CD4-positive, alpha-beta T cell (primary cell): ENCODE results near the gene RIGI. TPM values are rescaled to one million over a fixed set of nuclear protein-coding genes. Genes with fewer than 3 reads are reported as not detected.

Experiments
- ATAC-seq: fragments of 200-7000 bp; cut with Tn5 transposase; one replicate; pipeline ENCODE4 v1.10.0; 2022; ENCODE audit warnings: mild to moderate bottlenecking; ENCODE audit not compliant: poor library complexity
- CTCF ChIA-PET: fragments of 350-600 bp; sonication (Branson Sonifier 250); formaldehyde crosslinking; loops from one replicate; lab custom pipeline; 2021; ENCODE audit warnings: antibody characterized with exemption, inconsistent platforms; lab: Charles Lee
- POLR2A ChIA-PET: fragments of 350-600 bp; sonication (Branson Sonifier 250); formaldehyde crosslinking; loops from one replicate; lab custom pipeline; 2021; ENCODE audit warnings: antibody characterized with exemption, inconsistent platforms; lab: Charles Lee
- DNase-seq, 14 experiments: peaks; one replicate each; pipeline ENCODE4 v3.0.0-alpha.2; 2013 to 2020; ENCODE audit warnings: mixed read lengths in 2 of 14
- H3K27ac ChIP-seq, 2 donors: one replicate each; pipeline versions ENCODE4 v1.5.1 to v1.7.0; 2013; ENCODE audit warnings: low read length in 2 of 2, low read depth in 1 of 2, mild to moderate bottlenecking in 1 of 2
- H3K27me3 ChIP-seq, 2 experiments: 1 replicate in 1 of 2; 2 replicates in 1 of 2; pipeline versions ENCODE4 v1.6.1 to v1.7.0; 2013; ENCODE audit warnings: low read length in 2 of 2, control low read depth in 1 of 2, mild to moderate bottlenecking in 1 of 2, moderate library complexity in 1 of 2; ENCODE audit not compliant: insufficient read depth in 2 of 2, control insufficient read depth in 1 of 2
- H3K36me3 ChIP-seq: one replicate; pipeline ENCODE4 v1.6.1; 2013; ENCODE audit warnings: low read length, control low read depth; ENCODE audit not compliant: insufficient read depth
- H3K4me1 ChIP-seq: one replicate; pipeline ENCODE4 v1.6.1; 2013; ENCODE audit warnings: low read length, control low read depth; ENCODE audit not compliant: insufficient read depth
- H3K4me3 ChIP-seq: one replicate; pipeline ENCODE4 v1.5.1; 2013; ENCODE audit warnings: mild to moderate bottlenecking, low read length, moderate library complexity
- H3K9me3 ChIP-seq, 2 experiments: 1 replicate in 1 of 2; 2 replicates in 1 of 2; pipeline versions ENCODE4 v1.6.1 to v1.7.0; 2013; ENCODE audit warnings: low read length in 2 of 2, mild to moderate bottlenecking in 2 of 2, control low read depth in 1 of 2, moderate library complexity in 1 of 2; ENCODE audit not compliant: control insufficient read depth in 1 of 2, insufficient read depth in 1 of 2
- H3K27ac Mint-ChIP-seq: one replicate; pipeline ENCODE4 v1.8.0; 2020; ENCODE audit warnings: mixed read lengths
- H3K27me3 Mint-ChIP-seq: one replicate; pipeline ENCODE4 v1.8.0; 2021; ENCODE audit warnings: mixed read lengths
- H3K36me3 Mint-ChIP-seq: one replicate; pipeline ENCODE4 v1.8.0; 2021; ENCODE audit warnings: low read depth, mixed read lengths
- H3K4me1 Mint-ChIP-seq: one replicate; pipeline ENCODE4 v1.8.0; 2021; ENCODE audit warnings: low read depth, mixed read lengths
- H3K4me3 Mint-ChIP-seq: one replicate; pipeline ENCODE4 v1.8.0; 2020; ENCODE audit warnings: mild to moderate bottlenecking, mixed read lengths
- H3K9me3 Mint-ChIP-seq: one replicate; pipeline ENCODE4 v1.8.0; 2020; ENCODE audit warnings: mixed read lengths
- intact Hi-C, 2 experiments: fragments of 100-400 bp; cut with DNase I in 1 of 2; cut with micrococcal nuclease in 1 of 2; formaldehyde crosslinking; loops; one replicate each; pipeline versions ENCODE4 v1.15.1 to v1.9.0; 2023 to 2025; cut with DNase I, micrococcal nuclease
- total RNA-seq, 174 experiments: library from RNA in 2 of 174; stranded (reverse) in 2 of 174; gene quantifications; one replicate each; pipeline ENCODE4 v1.2.3 and lab custom pipeline; 2021 to 2026
- TF ChIP-seq, protein P1 (sequence below): fragments of 200-600 bp; IDR thresholded peaks from one replicate; pipeline ENCODE4 v1.8.0; 2022; ENCODE audit warnings: antibody characterized with exemption, mild to moderate bottlenecking

Gene RIGI
- total RNA-seq, 2 experiments from 2014 or later, result 4.9 to 5.0 TPM

GRCh38 chr9:32483343-32483742 lies 42.7 kb downstream of the RIGI start:
- no peak for DNase-seq
- H3K9me3 ChIP-seq, result no peaks in the 10 kb centered on the region
- H3K36me3 ChIP-seq, result peaks cover 81% of the 10 kb centered on the region
- H3K4me3 Mint-ChIP-seq, result no peak overlapping the region
- H3K9me3 Mint-ChIP-seq, result no peaks in the 10 kb centered on the region
- TF ChIP-seq, protein P1, sequence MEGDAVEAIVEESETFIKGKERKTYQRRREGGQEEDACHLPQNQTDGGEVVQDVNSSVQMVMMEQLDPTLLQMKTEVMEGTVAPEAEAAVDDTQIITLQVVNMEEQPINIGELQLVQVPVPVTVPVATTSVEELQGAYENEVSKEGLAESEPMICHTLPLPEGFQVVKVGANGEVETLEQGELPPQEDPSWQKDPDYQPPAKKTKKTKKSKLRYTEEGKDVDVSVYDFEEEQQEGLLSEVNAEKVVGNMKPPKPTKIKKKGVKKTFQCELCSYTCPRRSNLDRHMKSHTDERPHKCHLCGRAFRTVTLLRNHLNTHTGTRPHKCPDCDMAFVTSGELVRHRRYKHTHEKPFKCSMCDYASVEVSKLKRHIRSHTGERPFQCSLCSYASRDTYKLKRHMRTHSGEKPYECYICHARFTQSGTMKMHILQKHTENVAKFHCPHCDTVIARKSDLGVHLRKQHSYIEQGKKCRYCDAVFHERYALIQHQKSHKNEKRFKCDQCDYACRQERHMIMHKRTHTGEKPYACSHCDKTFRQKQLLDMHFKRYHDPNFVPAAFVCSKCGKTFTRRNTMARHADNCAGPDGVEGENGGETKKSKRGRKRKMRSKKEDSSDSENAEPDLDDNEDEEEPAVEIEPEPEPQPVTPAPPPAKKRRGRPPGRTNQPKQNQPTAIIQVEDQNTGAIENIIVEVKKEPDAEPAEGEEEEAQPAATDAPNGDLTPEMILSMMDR, result no peak
- intact Hi-C loops, result no loop called here
- no peak overlapping the region for H3K4me3 ChIP-seq
- H3K4me1 ChIP-seq, result no peaks in the 10 kb centered on the region
- H3K27me3 ChIP-seq, result no peaks in the 10 kb centered on the region
- no peak overlapping the region for H3K27ac Mint-ChIP-seq
- H3K36me3 Mint-ChIP-seq, result peaks cover 97% of the 10 kb centered on the region
- ChIA-PET CTCF (no interaction called here), POLR2A (no interaction called here)
- no peaks in the 10 kb centered on the region for H3K4me1 Mint-ChIP-seq
- H3K27ac ChIP-seq, result no peak overlapping the region
- no peak for ATAC-seq
- H3K27me3 Mint-ChIP-seq, result no peaks in the 10 kb centered on the region

Other genes with a start within 250 kb of the RIGI start
- gene ACO1, start 141.6 kb downstream of the RIGI start, total RNA-seq, result 1 to 10 TPM; 3.1 TPM
- 10 to 100 TPM; 12.7 to 16.8 TPM for gene SMIM27, start 26.1 kb upstream of the RIGI start, total RNA-seq
- 10 to 100 TPM; 40.8 to 41.8 TPM for gene TOPORS, start 26.4 kb upstream of the RIGI start, total RNA-seq
- 10 to 100 TPM; 11.9 to 12.3 TPM for gene NDUFB6, start 47.0 kb upstream of the RIGI start, total RNA-seq
- gene TAF1L, start 109.5 kb upstream of the RIGI start, total RNA-seq, result under 1 TPM in 1 of 2 experiments, not detected in 1; 0.06 TPM